HepG2 (cell line): ENCODE data around the gene NKD1. TPM values are rescaled to one million over a fixed set of nuclear protein-coding genes. Genes with fewer than 3 reads are reported as not detected.

ENCODE experiments used
- DNMT3B ChIP-seq: conservative IDR thresholded peaks from 2 replicates; pipeline ENCODE4 v1.6.1; 2016; ENCODE audit warnings: missing biosample characterization, control low read depth
- MBNL3 ChIP-seq: fragments of 250-450 bp; sonication (Bioruptor Pico); conservative IDR thresholded peaks from 2 replicates; pipeline ENCODE4 v1.8.0; 2022; ENCODE audit warnings: mild to moderate bottlenecking, inconsistent platforms
- RXRA ChIP-seq: sonication (generic); formaldehyde crosslinking; IDR thresholded peaks from 2 replicates; pipeline ENCODE4 v1.5.1; 2020; ENCODE audit warnings: missing genetic modification reagents
- polyA plus RNA-seq, 8 experiments: library from polyadenylated mRNA; depleted of rRNA in 3 of 8; stranded (reverse) in 7 of 8; unstranded in 1 of 8; fragments of >200 nt; fragmentation: Illumina TruSeq in 4 of 8; extraction: Trizol in 4 of 8; gene quantifications; 2 replicates each; pipeline versions ENCODE4 v1.2.1 to v1.2.3, GENCODE V29; 2011 to 2016; ENCODE audit warnings: low read depth in 4 of 8, missing spikeins in 1 of 8, mixed read lengths in 1 of 8; ENCODE audit not compliant: insufficient read depth in 1 of 8
- total RNA-seq, 5 experiments: library from RNA; depleted of rRNA; stranded (reverse); fragments of >200 nt; fragmentation: Illumina TruSeq; extraction: Trizol; gene quantifications; 2 replicates each; pipeline ENCODE4 v1.2.3, GENCODE V29; 2016; ENCODE audit warnings: low read depth in 1 of 5
- TF ChIP-seq, protein P1 (sequence below): IDR thresholded peaks from 2 replicates; pipeline ENCODE4 v1.6.1; 2018; ENCODE audit warnings: missing genetic modification reagents, mild to moderate bottlenecking, missing compliant biosample characterization
- TF ChIP-seq, protein P2 (sequence below): sonication (generic); formaldehyde crosslinking; conservative IDR thresholded peaks from 2 replicates; pipeline ENCODE4 v1.8.1; 2023; ENCODE audit warnings: missing genetic modification reagents
- TF ChIP-seq, protein P3 (sequence below): sonication (generic); formaldehyde crosslinking; IDR thresholded peaks from 2 replicates; pipeline ENCODE4 v1.4.0; 2020; ENCODE audit warnings: missing genetic modification reagents
- TF ChIP-seq, protein P4 (sequence below), 2 experiments: fragments of 450-650 bp in 1 of 2; sonication (generic) in 1 of 2; formaldehyde crosslinking; IDR thresholded peaks; 2 replicates each; pipeline versions ENCODE4 v1.5.0 to v1.8.0; 2020 to 2022; ENCODE audit warnings: mild to moderate bottlenecking in 1 of 2, missing genetic modification reagents in 1 of 2

The NKD1 gene
- total and polyA plus RNA-seq, 2 of the 13 experiments (the other 11 are each of a cell fraction or from before 2014, with no cell fraction given) = 70.4 to 121 TPM

DNA sequence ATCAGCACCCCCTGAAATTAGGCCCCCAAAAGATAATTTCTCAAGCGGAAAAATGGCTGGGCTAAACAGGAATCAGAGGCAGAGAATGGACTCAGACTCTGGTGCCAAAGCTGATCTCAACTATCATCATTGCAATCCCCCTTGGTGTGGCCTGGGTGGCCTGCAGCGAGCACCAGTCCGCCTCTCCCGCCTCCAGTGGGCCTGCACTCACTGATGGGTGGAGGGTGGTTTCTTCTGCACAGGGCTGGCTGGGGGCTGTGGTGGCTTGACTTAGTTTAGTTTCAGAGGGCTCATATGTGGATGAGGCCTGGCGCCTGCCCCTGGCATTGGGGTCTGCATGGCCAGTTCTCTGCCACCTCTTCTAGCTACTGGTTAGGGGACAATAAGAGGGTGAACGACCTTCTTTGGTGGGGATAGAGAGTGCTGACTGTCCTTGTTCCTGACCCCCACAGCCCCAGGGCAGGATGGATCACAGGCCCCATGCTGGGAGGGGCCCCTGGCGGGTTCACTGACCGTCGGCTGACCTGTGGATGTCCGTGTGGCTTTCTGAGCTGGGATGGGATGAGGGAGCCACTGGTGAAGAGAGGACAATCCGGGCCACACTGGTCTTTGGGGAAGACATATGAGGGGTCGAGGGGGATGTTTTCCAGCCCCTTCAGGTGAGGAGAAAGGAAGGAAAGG lies 70.2 kb downstream of the NKD1 start (continued):
- peak; percentile 39; the same call in 1 of the 2 replicates for TF ChIP-seq RXRA (CRISPR knock-in tag)
- TF ChIP-seq MBNL3 (CRISPR knock-in tag) = no peak
- TF ChIP-seq DNMT3B (CRISPR knock-in tag) = no peak
- TF ChIP-seq, protein P1, sequence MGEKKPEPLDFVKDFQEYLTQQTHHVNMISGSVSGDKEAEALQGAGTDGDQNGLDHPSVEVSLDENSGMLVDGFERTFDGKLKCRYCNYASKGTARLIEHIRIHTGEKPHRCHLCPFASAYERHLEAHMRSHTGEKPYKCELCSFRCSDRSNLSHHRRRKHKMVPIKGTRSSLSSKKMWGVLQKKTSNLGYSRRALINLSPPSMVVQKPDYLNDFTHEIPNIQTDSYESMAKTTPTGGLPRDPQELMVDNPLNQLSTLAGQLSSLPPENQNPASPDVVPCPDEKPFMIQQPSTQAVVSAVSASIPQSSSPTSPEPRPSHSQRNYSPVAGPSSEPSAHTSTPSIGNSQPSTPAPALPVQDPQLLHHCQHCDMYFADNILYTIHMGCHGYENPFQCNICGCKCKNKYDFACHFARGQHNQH (CRISPR knock-in tag) = 0 out of 2 replicates have a peak, but pooled peaks have one; percentile 10
- TF ChIP-seq, protein P2, sequence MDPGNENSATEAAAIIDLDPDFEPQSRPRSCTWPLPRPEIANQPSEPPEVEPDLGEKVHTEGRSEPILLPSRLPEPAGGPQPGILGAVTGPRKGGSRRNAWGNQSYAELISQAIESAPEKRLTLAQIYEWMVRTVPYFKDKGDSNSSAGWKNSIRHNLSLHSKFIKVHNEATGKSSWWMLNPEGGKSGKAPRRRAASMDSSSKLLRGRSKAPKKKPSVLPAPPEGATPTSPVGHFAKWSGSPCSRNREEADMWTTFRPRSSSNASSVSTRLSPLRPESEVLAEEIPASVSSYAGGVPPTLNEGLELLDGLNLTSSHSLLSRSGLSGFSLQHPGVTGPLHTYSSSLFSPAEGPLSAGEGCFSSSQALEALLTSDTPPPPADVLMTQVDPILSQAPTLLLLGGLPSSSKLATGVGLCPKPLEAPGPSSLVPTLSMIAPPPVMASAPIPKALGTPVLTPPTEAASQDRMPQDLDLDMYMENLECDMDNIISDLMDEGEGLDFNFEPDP = no peak
- TF ChIP-seq, protein P3, sequence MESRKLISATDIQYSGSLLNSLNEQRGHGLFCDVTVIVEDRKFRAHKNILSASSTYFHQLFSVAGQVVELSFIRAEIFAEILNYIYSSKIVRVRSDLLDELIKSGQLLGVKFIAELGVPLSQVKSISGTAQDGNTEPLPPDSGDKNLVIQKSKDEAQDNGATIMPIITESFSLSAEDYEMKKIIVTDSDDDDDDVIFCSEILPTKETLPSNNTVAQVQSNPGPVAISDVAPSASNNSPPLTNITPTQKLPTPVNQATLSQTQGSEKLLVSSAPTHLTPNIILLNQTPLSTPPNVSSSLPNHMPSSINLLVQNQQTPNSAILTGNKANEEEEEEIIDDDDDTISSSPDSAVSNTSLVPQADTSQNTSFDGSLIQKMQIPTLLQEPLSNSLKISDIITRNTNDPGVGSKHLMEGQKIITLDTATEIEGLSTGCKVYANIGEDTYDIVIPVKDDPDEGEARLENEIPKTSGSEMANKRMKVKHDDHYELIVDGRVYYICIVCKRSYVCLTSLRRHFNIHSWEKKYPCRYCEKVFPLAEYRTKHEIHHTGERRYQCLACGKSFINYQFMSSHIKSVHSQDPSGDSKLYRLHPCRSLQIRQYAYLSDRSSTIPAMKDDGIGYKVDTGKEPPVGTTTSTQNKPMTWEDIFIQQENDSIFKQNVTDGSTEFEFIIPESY = 0 out of 2 replicates have a peak, but pooled peaks have one; percentile 37
- TF ChIP-seq, protein P4, sequence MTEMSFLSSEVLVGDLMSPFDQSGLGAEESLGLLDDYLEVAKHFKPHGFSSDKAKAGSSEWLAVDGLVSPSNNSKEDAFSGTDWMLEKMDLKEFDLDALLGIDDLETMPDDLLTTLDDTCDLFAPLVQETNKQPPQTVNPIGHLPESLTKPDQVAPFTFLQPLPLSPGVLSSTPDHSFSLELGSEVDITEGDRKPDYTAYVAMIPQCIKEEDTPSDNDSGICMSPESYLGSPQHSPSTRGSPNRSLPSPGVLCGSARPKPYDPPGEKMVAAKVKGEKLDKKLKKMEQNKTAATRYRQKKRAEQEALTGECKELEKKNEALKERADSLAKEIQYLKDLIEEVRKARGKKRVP (CRISPR knock-in tag; IDR thresholded peaks at IDR 0.05) = 0 out of 4 replicates have a peak, but pooled peaks of 1 of the 2 experiments have one; percentile 2
